Measurements from ENCODE around the gene PEX6. TPM values are rescaled to one million over a fixed set of nuclear protein-coding genes. Genes with fewer than 3 reads are reported as not detected.

PEX6 gene
- total and polyA plus RNA-seq, 2 of the 13 experiments (the other 11 are each of a cell fraction or from before 2014, with no cell fraction given), result 5.1 to 6.7 TPM

DNA sequence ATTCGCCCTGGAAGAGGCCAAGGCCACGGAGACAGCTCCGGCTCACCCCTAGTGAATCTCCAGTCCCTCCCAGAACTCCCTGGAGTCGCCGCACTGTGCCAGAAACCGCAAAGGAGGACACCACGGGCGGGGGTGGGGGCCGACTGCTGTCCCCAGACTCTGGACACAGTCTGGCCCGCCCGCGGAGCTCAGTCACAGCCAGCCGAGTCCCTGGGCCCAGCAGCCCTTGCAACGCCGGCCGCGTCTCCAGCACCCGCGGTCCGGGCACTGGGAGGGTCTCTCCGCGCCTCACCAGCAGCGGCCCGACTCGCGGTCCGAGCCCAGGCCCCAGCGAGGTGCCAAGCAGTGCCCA is 518 bp downstream of the PEX6 start (continued):
- TF ChIP-seq, protein P1, sequence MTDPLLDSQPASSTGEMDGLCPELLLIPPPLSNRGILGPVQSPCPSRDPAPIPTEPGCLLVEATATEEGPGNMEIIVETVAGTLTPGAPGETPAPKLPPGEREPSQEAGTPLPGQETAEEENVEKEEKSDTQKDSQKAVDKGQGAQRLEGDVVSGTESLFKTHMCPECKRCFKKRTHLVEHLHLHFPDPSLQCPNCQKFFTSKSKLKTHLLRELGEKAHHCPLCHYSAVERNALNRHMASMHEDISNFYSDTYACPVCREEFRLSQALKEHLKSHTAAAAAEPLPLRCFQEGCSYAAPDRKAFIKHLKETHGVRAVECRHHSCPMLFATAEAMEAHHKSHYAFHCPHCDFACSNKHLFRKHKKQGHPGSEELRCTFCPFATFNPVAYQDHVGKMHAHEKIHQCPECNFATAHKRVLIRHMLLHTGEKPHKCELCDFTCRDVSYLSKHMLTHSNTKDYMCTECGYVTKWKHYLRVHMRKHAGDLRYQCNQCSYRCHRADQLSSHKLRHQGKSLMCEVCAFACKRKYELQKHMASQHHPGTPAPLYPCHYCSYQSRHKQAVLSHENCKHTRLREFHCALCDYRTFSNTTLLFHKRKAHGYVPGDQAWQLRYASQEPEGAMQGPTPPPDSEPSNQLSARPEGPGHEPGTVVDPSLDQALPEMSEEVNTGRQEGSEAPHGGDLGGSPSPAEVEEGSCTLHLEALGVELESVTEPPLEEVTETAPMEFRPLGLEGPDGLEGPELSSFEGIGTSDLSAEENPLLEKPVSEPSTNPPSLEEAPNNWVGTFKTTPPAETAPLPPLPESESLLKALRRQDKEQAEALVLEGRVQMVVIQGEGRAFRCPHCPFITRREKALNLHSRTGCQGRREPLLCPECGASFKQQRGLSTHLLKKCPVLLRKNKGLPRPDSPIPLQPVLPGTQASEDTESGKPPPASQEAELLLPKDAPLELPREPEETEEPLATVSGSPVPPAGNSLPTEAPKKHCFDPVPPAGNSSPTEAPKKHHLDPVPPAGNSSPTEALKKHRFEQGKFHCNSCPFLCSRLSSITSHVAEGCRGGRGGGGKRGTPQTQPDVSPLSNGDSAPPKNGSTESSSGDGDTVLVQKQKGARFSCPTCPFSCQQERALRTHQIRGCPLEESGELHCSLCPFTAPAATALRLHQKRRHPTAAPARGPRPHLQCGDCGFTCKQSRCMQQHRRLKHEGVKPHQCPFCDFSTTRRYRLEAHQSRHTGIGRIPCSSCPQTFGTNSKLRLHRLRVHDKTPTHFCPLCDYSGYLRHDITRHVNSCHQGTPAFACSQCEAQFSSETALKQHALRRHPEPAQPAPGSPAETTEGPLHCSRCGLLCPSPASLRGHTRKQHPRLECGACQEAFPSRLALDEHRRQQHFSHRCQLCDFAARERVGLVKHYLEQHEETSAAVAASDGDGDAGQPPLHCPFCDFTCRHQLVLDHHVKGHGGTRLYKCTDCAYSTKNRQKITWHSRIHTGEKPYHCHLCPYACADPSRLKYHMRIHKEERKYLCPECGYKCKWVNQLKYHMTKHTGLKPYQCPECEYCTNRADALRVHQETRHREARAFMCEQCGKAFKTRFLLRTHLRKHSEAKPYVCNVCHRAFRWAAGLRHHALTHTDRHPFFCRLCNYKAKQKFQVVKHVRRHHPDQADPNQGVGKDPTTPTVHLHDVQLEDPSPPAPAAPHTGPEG (CRISPR knock-in tag; IDR thresholded peaks at IDR 0.05), result peak; percentile 75
- TF ChIP-seq ZNF264 (CRISPR knock-in tag; IDR thresholded peaks at IDR 0.05) (peak; percentile 22; the same call in 1 of the 2 replicates), ZNF235 (CRISPR knock-in tag; IDR thresholded peaks at IDR 0.05; ENCODE audit: borderline replicate concordance) (no peak), ZNF670 (CRISPR knock-in tag; IDR thresholded peaks at IDR 0.05; ENCODE audit: borderline replicate concordance) (no peak), ZSCAN20 (CRISPR knock-in tag; IDR thresholded peaks at IDR 0.05; ENCODE audit: borderline replicate concordance) (peak; percentile 80; the same call in 1 of the 2 replicates), SIN3A (IDR thresholded peaks at IDR 0.05; ENCODE audit: borderline replicate concordance, low read depth, low read length) (0 out of 2 replicates have a peak, but pooled peaks have one; percentile 35), ZNF562 (CRISPR knock-in tag; IDR thresholded peaks at IDR 0.05; ENCODE audit: borderline replicate concordance) (0 out of 2 replicates have a peak, but pooled peaks have one; percentile 39), ADNP (CRISPR knock-in tag; IDR thresholded peaks at IDR 0.05) (no peak), NCOA2 (CRISPR knock-in tag; IDR thresholded peaks at IDR 0.05) (no peak), RORA (CRISPR knock-in tag; IDR thresholded peaks at IDR 0.05) (0 out of 2 replicates have a peak, but pooled peaks have one; percentile 69)
- TF ChIP-seq, protein P2, sequence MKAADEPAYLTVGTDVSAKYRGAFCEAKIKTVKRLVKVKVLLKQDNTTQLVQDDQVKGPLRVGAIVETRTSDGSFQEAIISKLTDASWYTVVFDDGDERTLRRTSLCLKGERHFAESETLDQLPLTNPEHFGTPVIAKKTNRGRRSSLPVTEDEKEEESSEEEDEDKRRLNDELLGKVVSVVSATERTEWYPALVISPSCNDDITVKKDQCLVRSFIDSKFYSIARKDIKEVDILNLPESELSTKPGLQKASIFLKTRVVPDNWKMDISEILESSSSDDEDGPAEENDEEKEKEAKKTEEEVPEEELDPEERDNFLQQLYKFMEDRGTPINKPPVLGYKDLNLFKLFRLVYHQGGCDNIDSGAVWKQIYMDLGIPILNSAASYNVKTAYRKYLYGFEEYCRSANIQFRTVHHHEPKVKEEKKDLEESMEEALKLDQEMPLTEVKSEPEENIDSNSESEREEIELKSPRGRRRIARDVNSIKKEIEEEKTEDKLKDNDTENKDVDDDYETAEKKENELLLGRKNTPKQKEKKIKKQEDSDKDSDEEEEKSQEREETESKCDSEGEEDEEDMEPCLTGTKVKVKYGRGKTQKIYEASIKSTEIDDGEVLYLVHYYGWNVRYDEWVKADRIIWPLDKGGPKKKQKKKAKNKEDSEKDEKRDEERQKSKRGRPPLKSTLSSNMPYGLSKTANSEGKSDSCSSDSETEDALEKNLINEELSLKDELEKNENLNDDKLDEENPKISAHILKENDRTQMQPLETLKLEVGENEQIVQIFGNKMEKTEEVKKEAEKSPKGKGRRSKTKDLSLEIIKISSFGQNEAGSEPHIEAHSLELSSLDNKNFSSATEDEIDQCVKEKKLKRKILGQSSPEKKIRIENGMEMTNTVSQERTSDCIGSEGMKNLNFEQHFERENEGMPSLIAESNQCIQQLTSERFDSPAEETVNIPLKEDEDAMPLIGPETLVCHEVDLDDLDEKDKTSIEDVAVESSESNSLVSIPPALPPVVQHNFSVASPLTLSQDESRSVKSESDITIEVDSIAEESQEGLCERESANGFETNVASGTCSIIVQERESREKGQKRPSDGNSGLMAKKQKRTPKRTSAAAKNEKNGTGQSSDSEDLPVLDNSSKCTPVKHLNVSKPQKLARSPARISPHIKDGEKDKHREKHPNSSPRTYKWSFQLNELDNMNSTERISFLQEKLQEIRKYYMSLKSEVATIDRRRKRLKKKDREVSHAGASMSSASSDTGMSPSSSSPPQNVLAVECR (CRISPR knock-in tag; IDR thresholded peaks at IDR 0.05; ENCODE audit: borderline replicate concordance), result 0 out of 2 replicates have a peak, but pooled peaks have one; percentile 62
- TF ChIP-seq, protein P3, sequence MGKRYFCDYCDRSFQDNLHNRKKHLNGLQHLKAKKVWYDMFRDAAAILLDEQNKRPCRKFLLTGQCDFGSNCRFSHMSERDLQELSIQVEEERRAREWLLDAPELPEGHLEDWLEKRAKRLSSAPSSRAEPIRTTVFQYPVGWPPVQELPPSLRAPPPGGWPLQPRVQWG (CRISPR knock-in tag; IDR thresholded peaks at IDR 0.05; ENCODE audit: borderline replicate concordance, low read depth), result no peak
- TF ChIP-seq, protein P4, sequence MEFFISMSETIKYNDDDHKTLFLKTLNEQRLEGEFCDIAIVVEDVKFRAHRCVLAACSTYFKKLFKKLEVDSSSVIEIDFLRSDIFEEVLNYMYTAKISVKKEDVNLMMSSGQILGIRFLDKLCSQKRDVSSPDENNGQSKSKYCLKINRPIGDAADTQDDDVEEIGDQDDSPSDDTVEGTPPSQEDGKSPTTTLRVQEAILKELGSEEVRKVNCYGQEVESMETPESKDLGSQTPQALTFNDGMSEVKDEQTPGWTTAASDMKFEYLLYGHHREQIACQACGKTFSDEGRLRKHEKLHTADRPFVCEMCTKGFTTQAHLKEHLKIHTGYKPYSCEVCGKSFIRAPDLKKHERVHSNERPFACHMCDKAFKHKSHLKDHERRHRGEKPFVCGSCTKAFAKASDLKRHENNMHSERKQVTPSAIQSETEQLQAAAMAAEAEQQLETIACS (CRISPR knock-in tag; IDR thresholded peaks at IDR 0.05), result no peak
- TF ChIP-seq, protein P5, sequence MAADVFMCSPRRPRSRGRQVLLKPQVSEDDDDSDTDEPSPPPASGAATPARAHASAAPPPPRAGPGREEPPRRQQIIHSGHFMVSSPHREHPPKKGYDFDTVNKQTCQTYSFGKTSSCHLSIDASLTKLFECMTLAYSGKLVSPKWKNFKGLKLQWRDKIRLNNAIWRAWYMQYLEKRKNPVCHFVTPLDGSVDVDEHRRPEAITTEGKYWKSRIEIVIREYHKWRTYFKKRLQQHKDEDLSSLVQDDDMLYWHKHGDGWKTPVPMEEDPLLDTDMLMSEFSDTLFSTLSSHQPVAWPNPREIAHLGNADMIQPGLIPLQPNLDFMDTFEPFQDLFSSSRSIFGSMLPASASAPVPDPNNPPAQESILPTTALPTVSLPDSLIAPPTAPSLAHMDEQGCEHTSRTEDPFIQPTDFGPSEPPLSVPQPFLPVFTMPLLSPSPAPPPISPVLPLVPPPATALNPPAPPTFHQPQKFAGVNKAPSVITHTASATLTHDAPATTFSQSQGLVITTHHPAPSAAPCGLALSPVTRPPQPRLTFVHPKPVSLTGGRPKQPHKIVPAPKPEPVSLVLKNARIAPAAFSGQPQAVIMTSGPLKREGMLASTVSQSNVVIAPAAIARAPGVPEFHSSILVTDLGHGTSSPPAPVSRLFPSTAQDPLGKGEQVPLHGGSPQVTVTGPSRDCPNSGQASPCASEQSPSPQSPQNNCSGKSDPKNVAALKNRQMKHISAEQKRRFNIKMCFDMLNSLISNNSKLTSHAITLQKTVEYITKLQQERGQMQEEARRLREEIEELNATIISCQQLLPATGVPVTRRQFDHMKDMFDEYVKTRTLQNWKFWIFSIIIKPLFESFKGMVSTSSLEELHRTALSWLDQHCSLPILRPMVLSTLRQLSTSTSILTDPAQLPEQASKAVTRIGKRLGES (CRISPR knock-in tag; IDR thresholded peaks at IDR 0.05; ENCODE audit: borderline replicate concordance), result 0 out of 2 replicates have a peak, but pooled peaks have one; percentile 43

All from HepG2 (cell line).